ENCODE results near the gene ARHGAP6. TPM values are rescaled to one million over a fixed set of nuclear protein-coding genes. Genes with fewer than 3 reads are reported as not detected.

Gene ARHGAP6
- total and polyA plus RNA-seq, 3 donors from 2014 or later = 4.8 to 11.8 (median 5.7) TPM

DNA sequence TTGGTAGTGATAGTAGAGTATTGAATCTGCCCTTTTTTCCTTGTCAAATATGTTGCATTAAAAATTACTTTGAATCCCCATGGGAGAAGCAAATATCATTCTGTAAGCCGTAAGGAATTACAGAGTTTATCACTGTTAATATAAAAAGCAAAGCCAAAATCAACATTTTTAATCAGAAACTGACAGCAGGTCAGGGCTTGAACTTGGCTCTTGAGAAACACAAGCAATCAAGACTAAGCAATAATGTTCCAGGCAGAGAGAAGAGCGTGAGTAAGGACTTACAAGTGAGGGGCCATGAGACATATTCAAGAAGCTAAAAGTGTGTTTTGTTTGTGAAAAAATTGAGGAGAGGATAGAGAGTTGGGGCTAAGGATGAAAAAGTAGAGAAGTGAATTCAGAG, 68.2 kb downstream of the ARHGAP6 start:
- TF ChIP-seq POLR2A (IDR thresholded peaks at IDR 0.05) (no peak), CTCF (IDR thresholded peaks at IDR 0.05) (no peak)
- H3K27me3 ChIP-seq = no peaks in the 10 kb centered on the region
- H3K4me1 ChIP-seq = no peaks in the 10 kb centered on the region
- no peak overlapping the region for H3K27ac ChIP-seq
- no peaks in the 10 kb centered on the region for H3K36me3 ChIP-seq (ENCODE audit: low read depth, missing control alignments)
- no peak overlapping the region for H3K4me3 ChIP-seq
- no peak for DNase-seq
- no peaks in the 10 kb centered on the region for H3K9me3 ChIP-seq
- intact Hi-C loops (cut with DNase I; ENCODE audit: low total_unique reads) = no loop called here
- WGBS, 2 donors = 54 to 63% methylated on average over 2 of the region's 2 CpGs

- intact Hi-C loops (cut with DNase I; ENCODE audit: low total_unique reads) = no loop called here
- Histone ChIP-seq H3K27me3 (no peaks in the 10 kb centered on the region), H3K36me3 (ENCODE audit: low read depth, missing control alignments) (no peaks in the 10 kb centered on the region), H3K27ac (no peak overlapping the region), H3K4me3 (no peak overlapping the region), H3K4me1 (no peaks in the 10 kb centered on the region), H3K9me3 (no peaks in the 10 kb centered on the region)
- TF ChIP-seq CTCF (IDR thresholded peaks at IDR 0.05) = no peak
- TF ChIP-seq POLR2A (IDR thresholded peaks at IDR 0.05) = no peak
- DNase-seq = no peak
These were observed 73.9 kb downstream of the ARHGAP6 start for GRCh38 chrX:11591723-11592346.

DNA sequence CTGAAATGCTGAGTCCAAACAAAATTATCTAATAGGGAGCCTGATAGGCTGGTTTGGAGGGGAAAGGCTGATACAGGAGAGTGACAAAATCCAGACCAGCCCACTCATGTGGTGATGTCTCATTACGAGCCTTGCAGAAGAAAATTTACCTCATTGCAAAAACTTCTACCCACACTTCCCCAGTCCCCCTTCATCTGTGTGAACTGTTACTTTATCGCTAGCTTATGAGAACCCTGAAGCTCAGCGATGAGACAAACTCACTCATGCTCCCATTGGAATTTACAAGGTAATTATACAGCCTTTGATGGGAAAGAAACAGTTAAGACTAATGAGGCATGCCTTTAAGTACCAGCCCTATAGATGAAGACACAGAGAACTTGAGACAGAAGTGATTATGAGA, 76.1 kb downstream of the ARHGAP6 start:
- no peak overlapping the region for H3K4me3 ChIP-seq
- TF ChIP-seq CTCF (IDR thresholded peaks at IDR 0.05) = no peak
- no peak for TF ChIP-seq POLR2A (IDR thresholded peaks at IDR 0.05)
- no peaks in the 10 kb centered on the region for H3K9me3 ChIP-seq
- no peak for DNase-seq
- intact Hi-C loops (cut with DNase I; ENCODE audit: low total_unique reads) = no loop called here
- H3K36me3 ChIP-seq (ENCODE audit: low read depth, missing control alignments) = no peaks in the 10 kb centered on the region
- 78 to 82% methylated on average over 2 to 3 of the region's 3 CpGs for WGBS, 2 donors
- no peaks in the 10 kb centered on the region for H3K4me1 ChIP-seq
- no peak overlapping the region for H3K27ac ChIP-seq
- no peaks in the 10 kb centered on the region for H3K27me3 ChIP-seq

DNA sequence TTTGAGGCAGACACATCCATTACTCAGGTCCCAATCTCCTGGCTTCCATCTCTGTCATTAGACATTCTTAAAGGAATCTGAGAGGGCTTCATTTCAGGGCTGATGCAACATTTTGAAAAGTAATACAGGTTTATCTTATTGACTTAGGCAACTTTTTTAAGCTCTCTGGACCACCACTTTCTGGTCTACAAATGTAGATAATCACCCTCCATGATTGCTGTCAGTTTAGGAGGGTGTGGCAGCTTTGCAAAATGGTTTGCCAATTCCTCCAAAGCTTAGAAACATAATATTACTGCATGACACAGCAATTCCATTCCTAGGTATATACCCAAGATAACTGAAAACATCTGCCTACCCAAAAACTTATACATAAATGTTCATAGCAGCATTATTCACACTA, 77.6 kb downstream of the ARHGAP6 start:
- TF ChIP-seq CTCF (IDR thresholded peaks at IDR 0.05) = no peak
- no peak for TF ChIP-seq POLR2A (IDR thresholded peaks at IDR 0.05)
- no peak overlapping the region for H3K4me3 ChIP-seq
- H3K27me3 ChIP-seq = no peaks in the 10 kb centered on the region
- no peaks in the 10 kb centered on the region for H3K4me1 ChIP-seq
- no peak for DNase-seq
- no peaks in the 10 kb centered on the region for H3K36me3 ChIP-seq (ENCODE audit: low read depth, missing control alignments)
- H3K9me3 ChIP-seq = no peaks in the 10 kb centered on the region
- intact Hi-C loops (cut with DNase I; ENCODE audit: low total_unique reads) = no loop called here
- no peak overlapping the region for H3K27ac ChIP-seq

- Histone ChIP-seq H3K4me3 (no peak overlapping the region), H3K36me3 (ENCODE audit: low read depth, missing control alignments) (no peaks in the 10 kb centered on the region), H3K4me1 (no peaks in the 10 kb centered on the region), H3K27ac (no peak overlapping the region), H3K9me3 (no peaks in the 10 kb centered on the region), H3K27me3 (no peaks in the 10 kb centered on the region)
- WGBS, 2 donors = 69 to 80% methylated on average over 1 of the region's 1 CpG
- no peak for DNase-seq
- intact Hi-C loops (cut with DNase I; ENCODE audit: low total_unique reads) = no loop called here
- TF ChIP-seq POLR2A (IDR thresholded peaks at IDR 0.05) (no peak), CTCF (IDR thresholded peaks at IDR 0.05) (no peak)
These were observed 80.5 kb downstream of the ARHGAP6 start for GRCh38 chrX:11585174-11585573.
